Inflammatory macrophage treated with lipopolysaccharide for 4 hours (primary cell): ENCODE data around the gene CDC123.
A peak's percentile ranks its signal among the peaks of the same experiment; 100 is the strongest.
"Not testable (repeated sequence)": the region's sequence is repeated elsewhere in the genome, so short reads cannot be mapped to it uniquely, and the experiment has no call there.

Experiments used
- DNase-seq: peaks from one replicate; pipeline ENCODE4 v3.0.0-alpha.2; 2020

Gene CDC123

GRCh38 chr10:12235796-12236195 is 39.8 kb downstream of the CDC123 start:
- DNase-seq, result no peak

DNA sequence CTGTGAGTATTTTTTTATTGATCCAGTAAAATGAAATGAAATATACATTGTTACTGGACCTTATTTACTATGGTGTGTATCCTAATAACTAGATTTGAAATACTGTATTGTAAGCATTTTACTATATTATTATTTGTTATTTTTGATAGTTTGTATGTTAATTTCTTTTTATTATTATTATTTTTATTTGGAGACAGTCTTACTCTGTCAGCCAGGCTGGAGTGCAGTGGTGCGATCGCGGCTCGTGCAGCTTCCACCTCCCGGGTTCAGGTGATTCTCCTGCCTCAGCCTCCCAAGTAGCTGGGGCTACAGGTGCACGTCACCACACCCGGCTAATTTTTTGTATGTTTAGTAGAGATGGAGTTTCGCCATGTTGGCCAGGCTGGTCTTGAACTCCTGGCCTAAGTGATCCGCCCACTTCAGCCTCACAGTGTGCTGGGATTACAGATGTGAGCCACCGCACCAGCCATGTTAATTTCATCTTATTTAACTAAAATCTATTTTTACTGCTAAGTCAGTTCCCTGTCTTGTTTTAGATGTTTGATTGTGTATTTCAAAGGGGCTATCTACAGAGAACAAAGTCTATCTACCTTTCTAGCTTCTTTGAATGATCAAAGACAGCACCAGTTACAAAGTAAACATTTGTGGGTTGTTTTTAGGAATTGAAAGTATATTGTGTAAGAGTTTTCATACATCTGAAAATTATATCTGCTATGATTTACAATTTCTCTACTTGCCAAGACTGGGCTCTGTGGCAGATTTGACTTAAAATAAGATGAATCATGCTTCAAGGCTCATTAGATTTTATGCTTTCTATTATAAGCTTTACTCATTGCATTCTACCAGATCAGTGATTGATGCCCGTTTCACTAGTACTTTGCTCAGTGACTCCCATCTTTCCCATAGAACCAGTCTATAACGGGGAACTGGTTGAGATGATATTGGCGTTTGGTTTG is 41.6 kb downstream of the CDC123 start:
- DNase-seq, result no peak

DNA sequence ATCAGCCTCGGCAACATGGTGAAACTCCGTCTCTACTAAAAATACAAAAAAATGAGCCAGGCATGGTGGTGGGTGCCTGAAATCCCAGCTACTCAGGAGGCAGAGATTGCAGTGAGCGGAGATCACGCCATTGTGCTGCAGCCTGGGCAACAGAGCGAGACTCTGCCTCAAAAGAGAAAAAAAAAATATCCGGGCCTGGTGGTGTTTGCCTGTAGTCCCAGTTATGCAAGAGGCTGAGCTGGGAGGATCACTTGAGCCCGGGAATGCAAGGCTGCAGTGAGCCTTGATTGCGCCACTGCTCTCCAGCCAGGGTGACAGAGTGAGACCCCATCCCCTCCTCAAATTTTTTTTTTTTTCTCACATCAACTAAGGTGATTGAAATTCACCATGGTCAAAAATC is 42.8 kb downstream of the CDC123 start:
- DNase-seq, result no peak

- DNase-seq, result peak; percentile 97
Observed at GRCh38 chr10:12241810-12242529, 46.0 kb downstream of the CDC123 start.

GRCh38 chr10:12243864-12244620 is 48.1 kb downstream of the CDC123 start:
- DNase-seq, result peak; percentile 68

DNA sequence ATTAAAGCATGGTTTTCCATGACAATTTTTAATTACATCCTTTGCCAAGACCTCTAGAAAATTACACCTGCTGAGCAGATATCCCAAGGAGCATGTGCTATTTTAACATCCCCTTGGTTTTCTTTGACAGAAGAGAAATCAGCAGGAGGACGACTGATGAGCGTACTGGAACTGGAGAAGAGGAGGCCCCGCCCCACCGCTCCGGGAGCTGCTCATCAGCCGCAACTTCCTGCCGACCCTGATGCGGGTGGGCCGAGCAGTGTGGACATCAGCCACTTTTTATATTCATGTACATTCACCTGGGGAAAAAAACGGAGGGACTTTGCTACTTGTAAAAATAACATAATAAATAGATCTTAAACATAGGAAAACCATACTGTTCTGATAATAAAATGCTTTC is 54.2 kb downstream of the CDC123 start:
- DNase-seq, result no peak

DNA sequence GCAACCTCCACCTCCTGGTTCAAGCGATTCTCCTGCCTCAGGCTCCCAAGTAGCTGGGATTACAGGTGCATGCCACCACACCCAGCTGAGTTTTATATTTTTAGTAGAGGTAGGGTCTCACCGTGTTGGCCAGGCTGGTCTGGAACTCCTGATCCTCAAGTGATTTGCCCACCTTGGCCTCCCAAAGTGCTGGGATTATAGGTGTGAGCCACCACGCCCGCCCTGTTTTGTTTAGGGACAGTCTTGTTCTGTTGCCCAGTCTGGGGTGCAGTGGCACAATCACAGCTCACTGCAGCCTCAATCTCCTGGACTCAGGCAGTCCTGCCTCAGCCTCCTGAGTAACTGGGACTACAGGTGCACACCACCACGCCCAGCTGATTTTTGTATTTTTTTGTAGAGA is 54.7 kb downstream of the CDC123 start:
- DNase-seq, result not testable (repeated sequence)

GRCh38 chr10:12251581-12251980 is 55.6 kb downstream of the CDC123 start:
- no peak for DNase-seq

DNA sequence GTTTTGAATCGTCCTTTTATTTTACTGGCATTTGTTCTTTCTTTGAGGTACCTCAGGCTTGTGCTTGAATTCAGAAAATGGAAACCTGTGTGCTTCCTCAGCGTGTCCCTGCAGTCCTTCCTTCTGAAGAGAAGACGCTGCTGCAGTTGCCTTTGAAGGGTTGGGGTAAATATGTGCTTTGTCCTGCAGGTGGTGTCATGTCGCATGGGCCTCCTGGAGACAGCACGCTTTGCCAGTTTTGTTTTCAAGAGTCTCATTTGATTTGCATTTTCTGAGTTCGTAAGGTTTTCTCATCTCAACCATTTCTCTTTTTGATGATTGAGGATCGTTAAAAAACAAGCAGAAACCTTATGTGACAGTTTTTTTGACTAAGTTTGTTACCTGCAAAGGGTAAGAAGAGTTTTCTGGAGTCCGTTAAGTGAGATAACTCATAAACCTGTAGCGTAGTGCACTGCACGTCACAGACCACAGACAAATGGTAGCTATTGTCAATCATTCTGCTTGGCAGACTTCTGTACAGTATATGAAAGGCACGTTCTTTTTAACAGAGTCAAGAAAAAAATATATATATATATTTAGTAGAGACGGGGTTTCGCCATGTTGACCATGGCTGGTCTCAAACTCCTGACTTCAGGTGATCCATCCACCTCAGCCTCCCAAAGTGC is 57.0 kb downstream of the CDC123 start:
- peak; percentile 19 for DNase-seq

DNA sequence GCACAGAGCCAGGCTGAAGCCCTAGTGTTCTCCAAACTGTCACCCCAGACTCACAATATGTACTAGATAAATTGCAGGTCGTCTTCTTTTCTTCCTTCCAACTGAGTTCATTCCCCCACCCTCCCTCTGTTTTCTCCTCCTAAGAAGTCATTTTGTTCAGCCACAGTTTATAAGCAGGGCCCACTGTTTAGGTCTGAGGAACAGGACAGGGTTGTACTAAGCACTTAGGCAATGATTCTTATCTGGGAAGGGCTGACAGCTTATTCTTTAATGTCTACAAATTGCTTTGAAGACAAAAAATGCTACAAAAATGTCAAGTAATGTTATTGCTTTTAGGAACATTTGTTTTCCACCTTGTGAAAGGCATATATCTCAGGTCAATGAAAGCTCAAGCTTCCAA is 59.1 kb downstream of the CDC123 start:
- no peak for DNase-seq

- no peak for DNase-seq
Observed at GRCh38 chr10:12259988-12260387, 64.0 kb downstream of the CDC123 start.

GRCh38 chr10:12262278-12262981 is 66.4 kb downstream of the CDC123 start:
- no peak for DNase-seq

GRCh38 chr10:12264204-12264940 is 68.4 kb downstream of the CDC123 start:
- DNase-seq, result peak; percentile 92

DNA sequence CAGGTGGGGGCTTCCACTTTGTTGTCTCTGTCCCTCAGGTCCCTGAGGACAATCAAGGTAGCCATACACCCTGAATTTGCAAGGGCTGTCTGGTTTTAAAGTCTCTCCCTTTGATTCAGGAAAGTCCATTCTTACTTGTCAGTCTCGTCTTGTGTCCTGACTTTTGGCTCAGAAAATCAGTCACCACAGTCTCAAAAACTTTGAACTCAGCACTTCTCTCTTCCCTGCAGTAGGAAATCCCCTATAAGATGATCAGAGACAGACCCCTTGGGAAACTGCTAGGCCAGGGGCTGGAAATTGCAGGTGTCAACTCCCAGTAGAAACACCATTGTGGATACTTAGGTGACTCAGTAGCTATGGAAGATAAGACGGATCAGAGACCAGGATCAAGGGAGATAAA is 73.1 kb downstream of the CDC123 start:
- DNase-seq, result peak; percentile 61

DNA sequence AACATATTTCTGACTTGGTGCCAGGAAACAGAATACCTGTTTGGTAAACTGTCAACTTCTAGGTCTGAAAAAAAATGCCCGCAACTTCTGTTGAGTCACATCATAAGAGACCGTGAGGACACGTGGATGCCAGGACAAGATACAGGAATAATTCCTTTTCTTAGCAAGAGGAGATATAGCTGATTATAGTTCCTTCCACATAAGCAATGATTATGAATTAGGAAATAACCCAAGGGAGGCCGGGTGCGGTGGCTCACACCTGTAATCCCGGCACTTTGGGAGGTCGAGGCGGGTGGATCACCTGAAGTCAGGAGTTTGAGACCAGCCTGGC is 75.2 kb downstream of the CDC123 start:
- no peak for DNase-seq

GRCh38 chr10:12277862-12278261 is 81.9 kb downstream of the CDC123 start:
- not testable (repeated sequence) for DNase-seq

DNA sequence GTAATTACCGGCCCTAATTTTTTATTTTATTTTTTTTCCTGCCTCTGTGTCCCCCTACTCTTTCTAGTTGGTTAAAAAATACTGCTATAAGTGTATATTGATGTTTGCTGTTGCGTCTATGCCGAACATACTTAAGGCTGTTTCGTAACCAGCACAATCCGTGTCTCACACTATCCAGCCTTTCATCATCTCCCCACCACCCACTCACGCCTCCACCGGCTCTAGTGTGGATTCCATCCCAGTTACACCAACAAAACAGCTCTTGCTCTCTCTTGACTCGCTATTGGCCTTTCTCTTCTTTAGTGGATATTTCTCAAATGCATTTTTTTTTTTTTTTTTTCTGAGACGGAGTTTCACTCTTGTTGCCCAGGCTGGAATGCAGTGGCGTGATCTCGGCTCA is 83.3 kb downstream of the CDC123 start:
- peak; percentile 86 for DNase-seq

- no peak for DNase-seq
Observed at GRCh38 chr10:12287772-12288171, 91.8 kb downstream of the CDC123 start.

GRCh38 chr10:12297784-12298183 is 101.8 kb downstream of the CDC123 start:
- DNase-seq, result not testable (repeated sequence)

- no peak for DNase-seq
Observed at GRCh38 chr10:12299222-12299965, 103.4 kb downstream of the CDC123 start.
